Thyroid gland (tissue), 4 donors: ENCODE measurements around the gene RTL1. TPM values are rescaled to one million over a fixed set of nuclear protein-coding genes. Genes with fewer than 3 reads are reported as not detected.

Experiments used
- DNase-seq, 2 donors: peaks; one replicate each; pipeline ENCODE4 v3.0.0-alpha.2; 2019
- H3K27ac ChIP-seq, 3 donors: fragments of 200-600 bp; sonication (generic); 1 replicate in 2 of 3; 2 replicates in 1 of 3; pipeline ENCODE4 v1.5.1; 2016 to 2019; ENCODE audit warnings: mild to moderate bottlenecking in 1 of 3, moderate library complexity in 1 of 3
- H3K27me3 ChIP-seq: fragments of 200-600 bp; sonication (generic); one replicate; pipeline ENCODE4 v1.5.1; 2019
- H3K36me3 ChIP-seq, 2 donors: fragments of 200-600 bp; sonication (generic); one replicate each; pipeline ENCODE4 v1.5.1; 2016 to 2019
- H3K4me1 ChIP-seq, 2 donors: fragments of 200-600 bp; sonication (generic); one replicate each; pipeline ENCODE4 v1.5.1; 2017 to 2019
- H3K4me3 ChIP-seq, 3 donors: fragments of 200-600 bp; sonication (generic); replicated peaks in 1 of 3; 1 replicate in 2 of 3; 2 replicates in 1 of 3; pipeline ENCODE4 v1.5.1; 2016; ENCODE audit warnings: mild to moderate bottlenecking in 1 of 3
- H3K9me3 ChIP-seq: fragments of 200-600 bp; sonication (generic); one replicate; pipeline ENCODE4 v1.5.1; 2017
- POLR2A ChIP-seq, 2 donors: fragments of 450-650 bp; IDR thresholded peaks; one replicate each; pipeline ENCODE4 v1.6.1; 2017; ENCODE audit warnings: antibody characterized with exemption in 2 of 2, mild to moderate bottlenecking in 2 of 2, moderate library complexity in 1 of 2
- WGBS, 2 donors: methylation state at CpG; one replicate each; pipeline ENCODE4 v1.1.5; 2017; 5-methylcytosine and 5-hydroxymethylcytosine counted together
- intact Hi-C: fragments of 100-400 bp; cut with DNase I; formaldehyde crosslinking; loops from one replicate; pipeline ENCODE4 v1.15.1; 2023
- total RNA-seq, 4 donors: library from RNA; depleted of rRNA; stranded (reverse); fragments of >200 nt; gene quantifications; one replicate each; pipeline ENCODE4 v1.2.3, GENCODE V29; 2016
- TF ChIP-seq, protein P1 (sequence below), 6 experiments: fragments of 200-600 bp in 3 of 6; fragments of 450-650 bp in 3 of 6; sonication (generic) in 3 of 6; IDR thresholded peaks; one replicate each; pipeline ENCODE4 v1.5.1; 2016 to 2019; ENCODE audit warnings: antibody characterized with exemption in 6 of 6, mild to moderate bottlenecking in 2 of 6, inconsistent platforms in 1 of 6, moderate library complexity in 1 of 6

RTL1 gene
- total RNA-seq, 4 donors from 2014 or later: not detected

DNA sequence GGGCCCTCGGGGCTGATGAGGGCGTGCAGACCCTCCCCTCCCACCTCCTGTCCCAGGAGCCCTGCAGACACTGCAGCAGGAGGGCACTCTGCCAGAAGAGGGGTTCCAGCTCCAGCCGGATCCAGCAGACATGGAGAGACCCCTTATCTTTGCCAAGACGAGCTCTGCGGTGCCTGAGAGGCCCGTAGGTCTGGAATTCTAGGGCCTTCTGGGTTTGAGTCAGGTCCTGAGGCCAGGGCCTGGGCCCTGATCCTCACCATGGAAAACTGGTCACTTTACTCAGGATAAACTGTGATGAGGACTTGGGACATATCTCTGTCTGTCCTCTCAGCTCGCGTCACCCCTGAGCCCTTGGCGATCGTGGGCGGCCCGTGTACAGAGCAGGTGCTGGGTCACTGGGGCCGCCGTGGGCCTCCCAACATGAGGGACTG, 63.8 kb downstream of the RTL1 start:
- H3K36me3 ChIP-seq: no peaks in the 10 kb centered on the region
- DNase-seq: no peak
- WGBS, 2 donors: 55 to 68% methylated on average over 14 of the region's 14 CpGs
- TF ChIP-seq, protein P1, sequence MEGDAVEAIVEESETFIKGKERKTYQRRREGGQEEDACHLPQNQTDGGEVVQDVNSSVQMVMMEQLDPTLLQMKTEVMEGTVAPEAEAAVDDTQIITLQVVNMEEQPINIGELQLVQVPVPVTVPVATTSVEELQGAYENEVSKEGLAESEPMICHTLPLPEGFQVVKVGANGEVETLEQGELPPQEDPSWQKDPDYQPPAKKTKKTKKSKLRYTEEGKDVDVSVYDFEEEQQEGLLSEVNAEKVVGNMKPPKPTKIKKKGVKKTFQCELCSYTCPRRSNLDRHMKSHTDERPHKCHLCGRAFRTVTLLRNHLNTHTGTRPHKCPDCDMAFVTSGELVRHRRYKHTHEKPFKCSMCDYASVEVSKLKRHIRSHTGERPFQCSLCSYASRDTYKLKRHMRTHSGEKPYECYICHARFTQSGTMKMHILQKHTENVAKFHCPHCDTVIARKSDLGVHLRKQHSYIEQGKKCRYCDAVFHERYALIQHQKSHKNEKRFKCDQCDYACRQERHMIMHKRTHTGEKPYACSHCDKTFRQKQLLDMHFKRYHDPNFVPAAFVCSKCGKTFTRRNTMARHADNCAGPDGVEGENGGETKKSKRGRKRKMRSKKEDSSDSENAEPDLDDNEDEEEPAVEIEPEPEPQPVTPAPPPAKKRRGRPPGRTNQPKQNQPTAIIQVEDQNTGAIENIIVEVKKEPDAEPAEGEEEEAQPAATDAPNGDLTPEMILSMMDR (IDR thresholded peaks at IDR 0.05): no peak
- no peak for TF ChIP-seq POLR2A (IDR thresholded peaks at IDR 0.05)
- H3K4me1 ChIP-seq: no peaks in the 10 kb centered on the region
- H3K27ac ChIP-seq: no peak overlapping the region
- H3K27me3 ChIP-seq: no peaks in the 10 kb centered on the region
- H3K9me3 ChIP-seq: no peaks in the 10 kb centered on the region
- intact Hi-C loops: no loop called here
- no peak overlapping the region for H3K4me3 ChIP-seq

- 68 to 70% methylated on average over 4 of the region's 4 CpGs for WGBS, 2 donors
- Histone ChIP-seq H3K4me1 (no peaks in the 10 kb centered on the region), H3K4me3 (no peak overlapping the region), H3K27ac (no peak overlapping the region), H3K9me3 (no peaks in the 10 kb centered on the region), H3K27me3 (no peaks in the 10 kb centered on the region), H3K36me3 (no peaks in the 10 kb centered on the region)
- no peak for DNase-seq
- TF ChIP-seq, protein P1 (IDR thresholded peaks at IDR 0.05): no peak
- TF ChIP-seq POLR2A (IDR thresholded peaks at IDR 0.05): no peak
- intact Hi-C loops: no loop called here
Observed at GRCh38 chr14:100839315-100839585, 64.3 kb downstream of the RTL1 start.

- no peaks in the 10 kb centered on the region for H3K9me3 ChIP-seq
- WGBS, 2 donors: 84 to 88% methylated on average over 14 of the region's 14 CpGs
- DNase-seq: no peak
- H3K4me1 ChIP-seq: no peaks in the 10 kb centered on the region
- H3K36me3 ChIP-seq: no peaks in the 10 kb centered on the region
- TF ChIP-seq, protein P1 (IDR thresholded peaks at IDR 0.05): no peak
- no peak for TF ChIP-seq POLR2A (IDR thresholded peaks at IDR 0.05)
- H3K27ac ChIP-seq: no peak overlapping the region
- intact Hi-C loops: no loop called here
- H3K4me3 ChIP-seq: no peak overlapping the region
- no peaks in the 10 kb centered on the region for H3K27me3 ChIP-seq
Observed at GRCh38 chr14:100838493-100839314, 64.8 kb downstream of the RTL1 start.

- Histone ChIP-seq H3K4me1 (no peaks in the 10 kb centered on the region), H3K36me3 (no peaks in the 10 kb centered on the region), H3K4me3 (no peak overlapping the region), H3K27me3 (no peaks in the 10 kb centered on the region), H3K27ac (no peak overlapping the region), H3K9me3 (no peaks in the 10 kb centered on the region)
- no peak for DNase-seq
- intact Hi-C loops: no loop called here
- no peak for TF ChIP-seq POLR2A (IDR thresholded peaks at IDR 0.05)
- TF ChIP-seq, protein P1 (IDR thresholded peaks at IDR 0.05): no peak
- WGBS, 2 donors: 87 to 91% methylated on average over 7 to 8 of the region's 8 CpGs
Observed at GRCh38 chr14:100837805-100838350, 65.6 kb downstream of the RTL1 start.
